ENCODE data around the gene SHC4. TPM values are rescaled to one million over a fixed set of nuclear protein-coding genes. Genes with fewer than 3 reads are reported as not detected.

The SHC4 gene
- 2.8 and 4.0 TPM in 2 replicates for total RNA-seq

GRCh38 chr15:48963524-48964113 is at the start of gene SHC4:
TSS of gene SHC4 (minus strand) at chr15:48963919. CDS start at chr15:48963015, 904 bp downstream.

GRCh38 chr15:48877630-48878595 is 85.8 kb downstream of the SHC4 start, which contains the start of gene EID1:
TSS of gene EID1 (plus strand) at chr15:48878134. CDS start at chr15:48878177, 43 bp downstream.

GRCh38 chr15:48810414-48811324 is 153.1 kb downstream of the SHC4 start, which contains the start of gene CEP152:
TSS of gene CEP152 (minus strand) at chr15:48811069. CDS start at chr15:48805649, 5,420 bp downstream.

Small RNA genes within 50 kb of the gene (small RNA-seq; reads per million reads assigned to genes)
- not detected for gene RF00019 (ENCODE audit: low replicate concordance)

Other genes with a start within 250 kb of the SHC4 start
- gene CEP152, start 152.8 kb downstream of the SHC4 start, total RNA-seq, result 5.0 and 9.0 TPM in 2 replicates
- gene EID1, start 85.8 kb downstream of the SHC4 start, total RNA-seq, result 314 and 429 TPM in 2 replicates
- gene SECISBP2L, start 82.5 kb upstream of the SHC4 start, total RNA-seq, result 24.9 and 46.7 TPM in 2 replicates
- gene COPS2, start 191.7 kb upstream of the SHC4 start, total RNA-seq, result 50.8 and 66.5 TPM in 2 replicates
- 45.8 and 67.4 TPM in 2 replicates for gene GALK2, start 206.3 kb upstream of the SHC4 start, total RNA-seq